ENCODE measurements around the gene TYSND1. TPM values are rescaled to one million over a fixed set of nuclear protein-coding genes. Genes with fewer than 3 reads are reported as not detected.

TYSND1 gene
- total and polyA plus RNA-seq, 7 donors = 2.4 to 7.5 (median 4.1) TPM

DNA sequence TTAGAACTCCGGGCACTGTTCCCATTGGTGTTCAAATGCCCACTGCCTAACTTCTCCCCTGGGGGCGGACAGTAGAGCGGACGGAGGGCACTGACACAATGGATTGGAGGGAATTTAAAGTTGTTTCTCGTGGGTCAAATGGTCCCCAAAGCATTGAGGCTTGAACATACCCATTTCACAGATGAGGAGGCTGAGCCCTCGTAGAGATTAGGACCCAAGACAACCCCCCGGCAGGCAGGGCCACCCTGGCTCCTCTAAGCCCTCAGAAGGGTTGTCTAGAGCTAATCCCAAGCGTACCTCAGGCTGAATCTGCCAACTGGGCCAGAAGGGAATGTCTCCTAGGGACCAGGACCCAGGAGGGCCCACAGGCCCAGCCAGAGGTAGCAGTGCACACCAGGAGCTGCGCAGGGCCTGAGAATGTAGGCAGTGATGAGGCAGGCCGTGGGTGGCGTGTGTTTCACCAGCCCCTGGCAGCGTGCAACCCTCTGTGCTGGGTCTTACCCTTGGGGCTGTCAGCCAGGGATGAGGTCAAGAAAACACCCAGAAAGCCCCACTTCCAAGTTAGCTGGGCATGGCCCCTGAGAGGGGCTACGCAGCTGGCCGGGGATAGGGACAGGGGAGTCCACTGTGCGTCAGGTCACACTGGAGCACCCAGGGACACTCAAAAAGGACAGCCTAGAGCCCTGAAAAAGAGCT is 19.7 kb downstream of the TYSND1 start:
- H3K9me3 ChIP-seq = no peaks in the 10 kb centered on the region
- ATAC-seq (no peak), DNase-seq (peak in 1 of 2 donors; percentile 42)
- H3K36me3 ChIP-seq (ENCODE audit: insufficient read depth in 1 of 2, low read depth in 1 of 2) = peaks cover 2 to 36% of the 10 kb centered on the region in 2 donors
- WGBS, 3 donors = 95 to 96% (median 95%) methylated on average over 15 of the region's 15 CpGs
- no peak overlapping the region for H3K27ac ChIP-seq
- no peaks in the 10 kb centered on the region for H3K27me3 ChIP-seq (ENCODE audit: insufficient read depth in 3 of 3, low read length in 2 of 3)
- no peak overlapping the region for H3K4me3 ChIP-seq
- TF ChIP-seq, protein P1, sequence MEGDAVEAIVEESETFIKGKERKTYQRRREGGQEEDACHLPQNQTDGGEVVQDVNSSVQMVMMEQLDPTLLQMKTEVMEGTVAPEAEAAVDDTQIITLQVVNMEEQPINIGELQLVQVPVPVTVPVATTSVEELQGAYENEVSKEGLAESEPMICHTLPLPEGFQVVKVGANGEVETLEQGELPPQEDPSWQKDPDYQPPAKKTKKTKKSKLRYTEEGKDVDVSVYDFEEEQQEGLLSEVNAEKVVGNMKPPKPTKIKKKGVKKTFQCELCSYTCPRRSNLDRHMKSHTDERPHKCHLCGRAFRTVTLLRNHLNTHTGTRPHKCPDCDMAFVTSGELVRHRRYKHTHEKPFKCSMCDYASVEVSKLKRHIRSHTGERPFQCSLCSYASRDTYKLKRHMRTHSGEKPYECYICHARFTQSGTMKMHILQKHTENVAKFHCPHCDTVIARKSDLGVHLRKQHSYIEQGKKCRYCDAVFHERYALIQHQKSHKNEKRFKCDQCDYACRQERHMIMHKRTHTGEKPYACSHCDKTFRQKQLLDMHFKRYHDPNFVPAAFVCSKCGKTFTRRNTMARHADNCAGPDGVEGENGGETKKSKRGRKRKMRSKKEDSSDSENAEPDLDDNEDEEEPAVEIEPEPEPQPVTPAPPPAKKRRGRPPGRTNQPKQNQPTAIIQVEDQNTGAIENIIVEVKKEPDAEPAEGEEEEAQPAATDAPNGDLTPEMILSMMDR (IDR thresholded peaks at IDR 0.05) = no peak
- intact Hi-C loops (cut with DNase I) = no loop called here
- peaks cover 14% of the 10 kb centered on the region for H3K4me1 ChIP-seq

DNA sequence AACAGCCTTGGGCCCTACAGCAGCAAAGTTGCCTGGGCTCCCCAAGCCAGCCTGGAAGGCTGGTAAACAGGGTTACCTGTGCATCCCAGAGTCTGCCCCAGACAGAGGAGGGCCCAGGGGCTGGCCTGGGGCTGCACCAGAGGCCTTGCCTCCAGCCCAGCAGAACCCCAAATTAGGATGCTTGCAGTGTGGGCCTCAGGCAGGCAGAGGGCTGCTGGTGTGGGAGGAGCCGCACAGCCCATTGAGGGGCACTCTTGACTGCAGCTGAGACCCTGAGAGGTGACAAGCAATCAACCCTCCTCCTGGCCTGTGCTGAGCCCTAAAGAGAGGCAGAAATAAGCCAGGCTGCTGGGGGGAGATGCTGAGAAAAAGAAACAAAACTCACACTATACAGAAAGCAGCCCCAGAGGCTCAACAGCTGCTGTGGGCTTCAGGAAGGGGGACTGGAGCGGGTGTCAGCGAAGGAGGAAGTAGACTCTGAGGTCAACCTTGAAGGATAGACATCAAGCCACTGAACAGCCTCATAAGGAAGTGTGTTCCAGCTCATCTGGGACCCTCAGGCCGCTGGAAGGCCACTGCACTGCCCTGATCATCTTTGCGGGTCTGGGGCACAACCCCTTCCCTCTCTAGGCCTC is 20.5 kb downstream of the TYSND1 start:
- intact Hi-C loops (cut with DNase I) = no loop called here
- peaks cover 6% of the 10 kb centered on the region for H3K4me1 ChIP-seq
- H3K4me3 ChIP-seq = no peak overlapping the region
- no peaks in the 10 kb centered on the region for H3K27me3 ChIP-seq (ENCODE audit: insufficient read depth in 3 of 3, low read length in 2 of 3)
- ATAC-seq = no peak
- 87 to 92% (median 89%) methylated on average over 5 of the region's 5 CpGs for WGBS, 3 donors
- peaks cover 2 to 40% of the 10 kb centered on the region in 2 donors for H3K36me3 ChIP-seq (ENCODE audit: insufficient read depth in 1 of 2, low read depth in 1 of 2)
- no peak overlapping the region for H3K27ac ChIP-seq
- no peaks in the 10 kb centered on the region for H3K9me3 ChIP-seq
- TF ChIP-seq, protein P1 (IDR thresholded peaks at IDR 0.05) = no peak
- DNase-seq = no peak

DNA sequence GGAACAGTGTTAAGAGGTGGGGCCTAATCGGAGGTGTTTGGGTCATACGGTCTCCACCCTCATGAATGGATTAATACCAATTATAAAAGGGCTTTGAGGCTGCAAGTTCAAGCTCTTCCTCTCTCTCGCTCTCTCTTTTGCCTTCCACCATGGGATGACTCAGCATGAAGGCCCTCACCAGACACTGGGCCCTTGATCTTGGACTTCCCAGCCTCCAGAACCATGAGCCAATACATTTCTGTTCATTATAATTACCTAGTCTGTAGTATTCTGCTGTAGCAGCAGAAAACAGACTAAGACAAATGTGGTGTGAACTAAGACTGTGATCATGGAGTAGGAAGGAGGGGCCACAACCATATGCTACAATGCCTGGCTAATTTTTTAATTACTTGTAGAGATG is 21.6 kb downstream of the TYSND1 start:
- H3K4me3 ChIP-seq = no peak overlapping the region
- TF ChIP-seq, protein P1 (IDR thresholded peaks at IDR 0.05) = no peak
- no peaks in the 10 kb centered on the region for H3K27me3 ChIP-seq (ENCODE audit: insufficient read depth in 3 of 3, low read length in 2 of 3)
- H3K9me3 ChIP-seq = no peaks in the 10 kb centered on the region
- no peak for DNase-seq
- intact Hi-C loops (cut with DNase I) = no loop called here
- no peak for ATAC-seq
- peaks cover 2 to 50% of the 10 kb centered on the region in 2 donors for H3K36me3 ChIP-seq (ENCODE audit: insufficient read depth in 1 of 2, low read depth in 1 of 2)
- H3K27ac ChIP-seq = no peak overlapping the region
- no peaks in the 10 kb centered on the region for H3K4me1 ChIP-seq
- 94 to 100% (median 97%) methylated on average over 3 of the region's 3 CpGs for WGBS, 3 donors

DNA sequence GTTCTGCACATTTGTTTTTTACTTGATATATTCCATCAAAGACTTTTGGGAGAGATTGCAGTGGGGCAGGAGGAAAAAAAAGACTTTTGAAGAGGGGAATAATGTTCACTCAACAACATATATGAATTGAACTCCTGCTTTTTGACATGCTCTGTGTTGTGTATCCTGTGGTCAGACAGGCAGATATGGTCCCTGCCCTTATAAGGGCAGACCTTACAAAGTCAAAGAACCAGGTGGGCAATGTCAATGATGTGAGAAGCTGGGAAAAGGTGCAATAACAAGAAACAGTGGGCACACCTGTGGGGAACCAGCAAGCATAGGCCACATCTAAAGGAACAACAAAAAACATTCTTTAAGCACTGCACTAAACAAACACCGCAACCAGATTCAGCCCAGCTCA is 22.1 kb downstream of the TYSND1 start:
- H3K4me3 ChIP-seq = no peak overlapping the region
- TF ChIP-seq, protein P1 (IDR thresholded peaks at IDR 0.05) = no peak
- H3K9me3 ChIP-seq = no peaks in the 10 kb centered on the region
- intact Hi-C loops (cut with DNase I) = no loop called here
- 96% methylated on average over 1 of the region's 1 CpG for WGBS, 3 donors
- no peak for ATAC-seq
- peaks cover 2 to 50% of the 10 kb centered on the region in 2 donors for H3K36me3 ChIP-seq (ENCODE audit: insufficient read depth in 1 of 2, low read depth in 1 of 2)
- H3K27me3 ChIP-seq (ENCODE audit: insufficient read depth in 3 of 3, low read length in 2 of 3) = no peaks in the 10 kb centered on the region
- DNase-seq = no peak
- no peak overlapping the region for H3K27ac ChIP-seq
- H3K4me1 ChIP-seq = no peaks in the 10 kb centered on the region
